ENCODE data around the gene GGPS1.
"Not testable (repeated sequence)": the region's sequence is repeated elsewhere in the genome, so short reads cannot be mapped to it uniquely, and the experiment has no call there.

Gene GGPS1

GRCh38 chr1:235304549-235305451 is 23.6 kb upstream of the GGPS1 start:
- no peak for DNase-seq

- no peak for DNase-seq
These were observed 20.9 kb upstream of the GGPS1 start for GRCh38 chr1:235307158-235308124.

- not testable (repeated sequence) for DNase-seq
These were observed 19.2 kb upstream of the GGPS1 start for GRCh38 chr1:235309206-235309605.

- no peak for DNase-seq
These were observed 15.1 kb upstream of the GGPS1 start for GRCh38 chr1:235313262-235313661.

GRCh38 chr1:235313931-235314678 is 14.3 kb upstream of the GGPS1 start:
- no peak for DNase-seq

- no peak for DNase-seq
These were observed 13.2 kb upstream of the GGPS1 start for GRCh38 chr1:235315173-235315572.

- DNase-seq: no peak
These were observed 12.6 kb upstream of the GGPS1 start for GRCh38 chr1:235315735-235316134.

- DNase-seq: no peak
These were observed 11.2 kb upstream of the GGPS1 start for GRCh38 chr1:235317168-235317567.

GRCh38 chr1:235319255-235319654 is 9.1 kb upstream of the GGPS1 start:
- DNase-seq: no peak

- DNase-seq: no peak
These were observed 7.7 kb upstream of the GGPS1 start for GRCh38 chr1:235320521-235321179.

- no peak for DNase-seq
These were observed 4.1 kb upstream of the GGPS1 start for GRCh38 chr1:235324296-235324695.

- no peak for DNase-seq
These were observed 3.2 kb upstream of the GGPS1 start for GRCh38 chr1:235325139-235325538.

- DNase-seq: no peak
These were observed 2.5 kb upstream of the GGPS1 start for GRCh38 chr1:235325854-235326253.

GRCh38 chr1:235326719-235327558 is 1.4 kb upstream of the GGPS1 start:
- DNase-seq: peak; percentile 51

GRCh38 chr1:235327559-235328270 is 655 bp upstream of the GGPS1 start, which contains the start of gene ARID4B:
Gene ARID4B, minus strand, starts transcription at chr1:235328179. Its CDS starts 1,260 bp downstream, at chr1:235326919.
- DNase-seq: no peak

- peak; percentile 33 for DNase-seq
These were observed 951 bp downstream of the GGPS1 start for GRCh38 chr1:235329139-235329902.

GRCh38 chr1:235330918-235331285 is 2.5 kb downstream of the GGPS1 start:
- DNase-seq: no peak

- DNase-seq: no peak
These were observed 3.0 kb downstream of the GGPS1 start for GRCh38 chr1:235331401-235331800.

GRCh38 chr1:235336903-235337302 is 8.5 kb downstream of the GGPS1 start:
- DNase-seq: no peak

Data from fibroblast of skin of back (primary cell).